H9 (cell line): ENCODE measurements around the gene PTPRS. TPM values are rescaled to one million over a fixed set of nuclear protein-coding genes. Genes with fewer than 3 reads are reported as not detected.

Source experiments
- DNase-seq: peaks from one replicate; pipeline ENCODE4 v3.0.0-alpha.2; 2017
- H2AFZ ChIP-seq: one replicate; pipeline ENCODE4 v1.6.1; 2013; ENCODE audit warnings: mild to moderate bottlenecking, low read length, control low read depth, moderate library complexity
- H2AK5ac ChIP-seq: 2 replicates; pipeline ENCODE4 v1.6.1; 2013; ENCODE audit warnings: low read length, control low read depth, mixed read lengths; ENCODE audit not compliant: insufficient read length
- H2BK120ac ChIP-seq: one replicate; pipeline ENCODE4 v1.6.1; 2013; ENCODE audit warnings: low read depth, mild to moderate bottlenecking, low read length, control low read depth, inconsistent platforms; ENCODE audit not compliant: poor library complexity, severe bottlenecking
- H2BK12ac ChIP-seq: 2 replicates; pipeline ENCODE4 v1.6.1; 2013; ENCODE audit warnings: low read length, control low read depth, mixed read lengths, low read depth; ENCODE audit not compliant: insufficient read length
- H2BK15ac ChIP-seq: 2 replicates; pipeline ENCODE4 v1.6.1; 2013; ENCODE audit warnings: low read depth, low read length, control low read depth
- H2BK20ac ChIP-seq: one replicate; pipeline ENCODE4 v1.6.1; 2013; ENCODE audit warnings: low read depth, mild to moderate bottlenecking, low read length, control low read depth, inconsistent platforms; ENCODE audit not compliant: poor library complexity, severe bottlenecking
- H2BK5ac ChIP-seq: 2 replicates; pipeline ENCODE4 v1.6.1; 2013; ENCODE audit warnings: low read length, control low read depth, mixed read lengths; ENCODE audit not compliant: insufficient read length
- H3K14ac ChIP-seq: 2 replicates; pipeline ENCODE4 v1.6.1; 2013; ENCODE audit warnings: low read length, control low read depth; ENCODE audit not compliant: insufficient read depth
- H3K18ac ChIP-seq: 2 replicates; pipeline ENCODE4 v1.6.1; 2013; ENCODE audit warnings: low read depth, mild to moderate bottlenecking, mixed read lengths, low read length, control low read depth; ENCODE audit not compliant: insufficient read length
- H3K23ac ChIP-seq: 2 replicates; pipeline ENCODE4 v1.6.1; 2013; ENCODE audit warnings: low read length, control low read depth, mixed read lengths, low read depth; ENCODE audit not compliant: insufficient read length
- H3K23me2 ChIP-seq: 2 replicates; pipeline ENCODE4 v1.6.1; 2013; ENCODE audit warnings: low read depth, mild to moderate bottlenecking, mixed read lengths, low read length, control low read depth; ENCODE audit not compliant: insufficient read length, poor library complexity, severe bottlenecking
- H3K27ac ChIP-seq: 2 replicates; pipeline ENCODE4 v1.5.1; 2013; ENCODE audit warnings: low read length, control low read depth, mixed read lengths, low read depth; ENCODE audit not compliant: insufficient read length
- H3K27me3 ChIP-seq: 2 replicates; pipeline ENCODE4 v1.6.1; 2013; ENCODE audit warnings: low read length, control low read depth, inconsistent platforms; ENCODE audit not compliant: insufficient read depth
- H3K4ac ChIP-seq: 2 replicates; pipeline ENCODE4 v1.6.1; 2013; ENCODE audit warnings: low read depth, mild to moderate bottlenecking, control low read depth, inconsistent platforms, low read length, moderate library complexity
- H3K4me1 ChIP-seq: 2 replicates; pipeline ENCODE4 v1.6.1; 2013; ENCODE audit warnings: low read length, control low read depth, inconsistent platforms; ENCODE audit not compliant: insufficient read depth
- H3K4me2 ChIP-seq: 2 replicates; pipeline ENCODE4 v1.6.1; 2013; ENCODE audit warnings: low read length, control low read depth, mixed read lengths; ENCODE audit not compliant: insufficient read length, insufficient read depth
- H3K56ac ChIP-seq: 2 replicates; pipeline ENCODE4 v1.6.1; 2013; ENCODE audit warnings: low read depth, mild to moderate bottlenecking, mixed read lengths, low read length, control low read depth; ENCODE audit not compliant: insufficient read length
- H3K79me1 ChIP-seq: 2 replicates; pipeline ENCODE4 v1.6.1; 2013; ENCODE audit warnings: low read depth, mild to moderate bottlenecking, moderate library complexity, low read length, control low read depth, inconsistent platforms; ENCODE audit not compliant: insufficient read depth, poor library complexity, severe bottlenecking
- H3K79me2 ChIP-seq: 2 replicates; pipeline ENCODE4 v1.6.1; 2013; ENCODE audit warnings: low read length, control low read depth, inconsistent platforms; ENCODE audit not compliant: insufficient read depth
- H3K9ac ChIP-seq: 2 replicates; pipeline ENCODE4 v1.6.1; 2013; ENCODE audit warnings: low read length, control low read depth, mixed read lengths; ENCODE audit not compliant: insufficient read length; ENCODE audit errors: extremely low read depth
- H3K9me3 ChIP-seq: one replicate; pipeline ENCODE4 v1.6.1; 2013; ENCODE audit warnings: low read depth, low read length, inconsistent platforms; ENCODE audit not compliant: control insufficient read depth
- H3T11ph ChIP-seq: one replicate; pipeline ENCODE4 v1.6.1; 2013; ENCODE audit warnings: mild to moderate bottlenecking, low read length, control low read depth, inconsistent platforms
- H4K20me1 ChIP-seq: one replicate; pipeline ENCODE4 v1.6.1; 2013; ENCODE audit not compliant: control insufficient read depth, insufficient read length, insufficient read depth
- H4K5ac ChIP-seq: 2 replicates; pipeline ENCODE4 v1.6.1; 2013; ENCODE audit warnings: low read depth, mild to moderate bottlenecking, mixed read lengths, low read length, control low read depth; ENCODE audit not compliant: insufficient read length
- H4K8ac ChIP-seq: replicated peaks from 2 replicates; pipeline ENCODE4 v1.6.1; 2013; ENCODE audit warnings: low read length, control low read depth, mixed read lengths, low read depth; ENCODE audit not compliant: insufficient read length
- H4K91ac ChIP-seq: 2 replicates; pipeline ENCODE4 v1.6.1; 2013; ENCODE audit warnings: low read depth, mild to moderate bottlenecking, moderate library complexity, mixed read lengths, low read length, control low read depth; ENCODE audit not compliant: insufficient read length
- H3K27ac Mint-ChIP-seq, 3 experiments: 2 replicates in 2 of 3; 3 replicates in 1 of 3; pipeline ENCODE4 v1.8.0; 2020 to 2021; ENCODE audit warnings: mixed read lengths in 3 of 3, mild to moderate bottlenecking in 1 of 3, moderate library complexity in 1 of 3
- H3K27me3 Mint-ChIP-seq: 2 replicates; pipeline ENCODE4 v1.8.0; 2021; ENCODE audit warnings: low read depth, mild to moderate bottlenecking, moderate library complexity, mixed read lengths
- H3K36me3 Mint-ChIP-seq, 3 experiments: 2 replicates in 2 of 3; 3 replicates in 1 of 3; pipeline ENCODE4 v1.8.0; 2020 to 2021; ENCODE audit warnings: low read depth in 3 of 3, mixed read lengths in 3 of 3; ENCODE audit not compliant: insufficient read depth in 1 of 3
- H3K4me1 Mint-ChIP-seq, 2 experiments: 2 replicates each; pipeline ENCODE4 v1.8.0; 2020; ENCODE audit warnings: mixed read lengths in 2 of 2
- H3K4me3 Mint-ChIP-seq, 2 experiments: 2 replicates in 1 of 2; 3 replicates in 1 of 2; pipeline ENCODE4 v1.8.0; 2020 to 2021; ENCODE audit warnings: mild to moderate bottlenecking in 2 of 2, mixed read lengths in 2 of 2, moderate library complexity in 1 of 2
- H3K9me3 Mint-ChIP-seq, 2 experiments: 2 replicates in 1 of 2; 3 replicates in 1 of 2; pipeline ENCODE4 v1.8.0; 2020; ENCODE audit warnings: mild to moderate bottlenecking in 2 of 2, mixed read lengths in 2 of 2, moderate library complexity in 1 of 2
- CTCF ChIP-seq: fragments of 200-600 bp; sonication (generic); conservative IDR thresholded peaks from 3 replicates; pipeline ENCODE4 v1.8.0; 2021; ENCODE audit warnings: antibody characterized with exemption, mild to moderate bottlenecking
- WGBS: extraction: QIAGEN DNeasy Blood & Tissue Kit; methylation state at CpG from one replicate; pipeline ENCODE4 v1.1.7; 2013; ENCODE audit warnings: missing lambda C conversion rate, low lambda C conversion rate, mixed read lengths; ENCODE audit not compliant: insufficient read length; ENCODE audit errors: extremely low coverage; 5-methylcytosine and 5-hydroxymethylcytosine counted together
- total RNA-seq: library from RNA; stranded (reverse); gene quantifications from 2 replicates; pipeline ENCODE4 v1.2.1, GENCODE V29; 2021

The PTPRS gene
- total RNA-seq, 1 experiment from 2014 or later, result 186 TPM

- H2BK120ac ChIP-seq, result no peak overlapping the region
- no CpG with 5 or more reads among the region's 4 CpGs for WGBS
- no peak overlapping the region for H3K4ac ChIP-seq
- H3K27me3 Mint-ChIP-seq, result peaks cover 32% of the 10 kb centered on the region
- no peak overlapping the region for H2AFZ ChIP-seq
- no peak overlapping the region for H3K27ac ChIP-seq
- no peak overlapping the region for H2BK15ac ChIP-seq
- no peaks in the 10 kb centered on the region for H3K23me2 ChIP-seq
- H4K20me1 ChIP-seq, result no peaks in the 10 kb centered on the region
- no peak overlapping the region for H2BK20ac ChIP-seq
- DNase-seq, result no peak
- no peak overlapping the region for H3T11ph ChIP-seq
- no peak overlapping the region for H4K8ac ChIP-seq
- H3K56ac ChIP-seq, result no peak overlapping the region
- H3K9me3 ChIP-seq, result no peaks in the 10 kb centered on the region
- no peak overlapping the region for H3K9ac ChIP-seq
- no peak overlapping the region for H3K18ac ChIP-seq
- no peak overlapping the region for H3K4me3 Mint-ChIP-seq
- no peaks in the 10 kb centered on the region for H3K79me2 ChIP-seq
- peaks cover 0 to 6% of the 10 kb centered on the region in 2 experiments; a peak in 2 of 5 replicates for H3K9me3 Mint-ChIP-seq
- no peak overlapping the region for H2BK12ac ChIP-seq
- H3K4me1 ChIP-seq, result no peaks in the 10 kb centered on the region
- no peak overlapping the region for H2AK5ac ChIP-seq
- H4K5ac ChIP-seq, result no peak overlapping the region
- no peaks in the 10 kb centered on the region for H3K79me1 ChIP-seq
- H4K91ac ChIP-seq, result no peak overlapping the region
- no peaks in the 10 kb centered on the region for H3K27me3 ChIP-seq
- H3K36me3 Mint-ChIP-seq, result no peaks in the 10 kb centered on the region
- peaks cover 9 to 15% of the 10 kb centered on the region in 2 experiments for H3K4me1 Mint-ChIP-seq
- H3K27ac Mint-ChIP-seq, result no peak overlapping the region
- H3K4me2 ChIP-seq, result no peak overlapping the region
- TF ChIP-seq CTCF, result no peak
- no peak overlapping the region for H3K14ac ChIP-seq
- no peak overlapping the region for H2BK5ac ChIP-seq
- no peak overlapping the region for H3K23ac ChIP-seq
Measured at GRCh38 chr19:5361407-5361806, 20.8 kb upstream of the PTPRS start.
